GM19193 (cell line): ENCODE measurements around the gene MICALL1.

Experiments used
- POLR2A ChIP-seq: IDR thresholded peaks from 4 replicates; pipeline ENCODE4 v1.6.1; 2011; ENCODE audit not compliant: insufficient read depth, insufficient read length; ENCODE audit errors: extremely low read depth

Gene MICALL1

GRCh38 chr22:37967637-37968451, 61.7 kb downstream of the MICALL1 start:
- no peak for TF ChIP-seq POLR2A

- TF ChIP-seq POLR2A = no peak
Measured at GRCh38 chr22:37968452-37969251, 62.6 kb downstream of the MICALL1 start.

GRCh38 chr22:37970864-37971263, 64.8 kb downstream of the MICALL1 start:
- TF ChIP-seq POLR2A = no peak

DNA sequence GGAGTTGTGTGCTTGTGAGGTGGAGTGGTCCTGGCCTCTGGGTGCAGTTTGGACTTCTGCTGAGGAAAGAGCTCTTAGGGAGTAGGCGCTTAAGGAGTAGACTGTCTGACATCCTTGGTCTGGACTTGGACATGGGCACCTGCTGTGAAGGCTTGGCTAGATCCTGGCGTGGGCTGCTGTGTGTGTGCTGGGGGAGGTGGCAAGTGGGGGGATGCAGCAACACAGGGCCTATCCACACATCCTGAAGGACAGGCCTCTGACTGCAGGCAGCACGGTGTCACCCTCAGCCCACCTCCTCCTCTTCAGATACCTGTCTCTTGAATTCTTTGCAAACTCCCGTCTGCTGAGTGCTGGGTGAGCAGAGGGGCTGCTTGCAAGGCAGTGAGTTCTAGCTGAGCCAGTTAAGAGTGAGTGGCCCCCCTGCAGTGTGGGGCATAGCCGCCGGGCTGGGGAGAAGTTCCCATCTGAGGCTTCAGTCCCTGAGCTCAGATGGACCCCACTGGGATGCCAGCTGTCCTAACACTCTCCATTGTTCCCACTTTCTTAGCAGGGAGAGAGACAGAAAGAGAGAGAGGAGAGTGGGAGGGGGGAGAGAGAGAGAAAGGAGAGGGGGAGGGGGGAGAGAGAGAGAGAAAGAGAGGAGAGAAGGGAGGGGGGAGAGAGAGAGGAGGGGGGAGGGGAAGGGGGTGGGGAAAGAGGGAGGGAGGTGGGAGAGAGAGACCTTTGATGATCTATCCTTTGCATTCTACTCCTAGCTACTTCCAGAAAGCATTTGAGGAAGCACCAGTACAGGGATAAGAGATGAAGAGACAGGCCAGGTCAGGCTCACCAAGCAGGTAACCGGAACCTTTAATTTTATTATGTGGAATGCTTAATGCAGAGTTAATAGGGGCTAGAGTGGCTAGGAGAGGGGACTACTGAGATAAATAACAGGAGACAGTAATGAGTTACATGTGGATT, 65.7 kb downstream of the MICALL1 start:
- no peak for TF ChIP-seq POLR2A

DNA sequence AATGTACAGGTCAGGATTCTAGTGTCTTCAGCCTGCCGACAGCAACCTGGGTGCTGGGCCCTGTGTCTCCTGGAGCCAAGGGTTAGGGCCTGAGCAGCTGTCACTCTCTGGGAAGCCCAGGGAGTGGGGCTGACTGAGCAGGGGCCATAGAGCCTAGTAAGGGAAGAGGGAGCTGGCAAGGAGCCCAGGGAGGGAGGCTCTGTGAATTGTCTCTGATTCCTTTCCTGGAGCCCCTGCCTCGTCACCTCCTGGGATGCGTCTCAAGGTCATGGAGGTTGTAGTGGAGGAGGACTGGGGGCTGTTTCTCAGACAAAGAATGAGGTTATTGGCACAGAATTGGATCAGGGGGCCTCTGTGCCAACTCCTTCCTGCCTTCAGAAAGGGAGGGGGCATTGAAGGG, 66.4 kb downstream of the MICALL1 start:
- no peak for TF ChIP-seq POLR2A

DNA sequence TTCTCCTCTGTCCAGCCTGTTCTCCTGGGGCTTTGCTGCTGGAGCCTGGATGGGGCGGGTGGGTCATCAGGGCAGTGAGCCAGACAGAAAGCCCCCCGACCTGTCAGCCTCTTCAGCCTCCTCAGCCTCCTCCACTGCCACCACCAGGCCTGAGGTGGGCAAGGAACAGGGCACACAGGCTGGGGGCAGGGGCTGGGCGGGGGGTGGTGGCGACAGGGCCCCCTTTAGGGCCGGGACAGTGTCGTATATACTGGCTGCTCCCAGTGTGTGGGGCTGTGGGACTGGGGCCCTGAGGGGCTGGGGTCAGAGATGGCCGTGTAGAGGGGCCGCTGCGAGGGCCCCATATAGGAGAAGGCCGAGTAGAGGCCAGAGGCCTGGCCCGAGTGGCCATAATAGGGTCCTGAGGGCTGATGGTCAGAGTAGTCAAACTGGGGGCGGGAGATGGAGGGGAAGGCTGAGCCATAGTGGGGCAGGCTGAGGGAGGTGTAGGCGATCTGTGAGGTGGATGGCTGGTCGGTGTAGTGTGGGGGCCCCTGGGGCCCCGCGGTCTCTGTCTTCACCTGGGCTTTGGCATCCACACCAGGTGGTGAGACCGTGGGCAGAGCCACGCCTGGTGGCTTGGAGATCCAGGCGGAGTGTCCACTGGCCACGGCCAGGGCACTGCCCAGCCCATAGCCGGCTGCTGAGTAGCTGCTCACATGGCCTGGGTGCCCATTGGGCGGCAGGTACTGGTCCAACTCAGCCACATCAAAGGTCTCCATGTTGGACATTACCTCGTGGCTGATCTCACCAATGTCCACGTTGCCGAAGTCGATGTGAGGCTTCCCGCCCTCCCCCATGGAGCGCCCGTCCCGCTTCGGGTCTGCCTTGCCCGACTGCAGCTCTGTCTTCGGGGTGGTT, 67.4 kb downstream of the MICALL1 start:
- TF ChIP-seq POLR2A = no peak

DNA sequence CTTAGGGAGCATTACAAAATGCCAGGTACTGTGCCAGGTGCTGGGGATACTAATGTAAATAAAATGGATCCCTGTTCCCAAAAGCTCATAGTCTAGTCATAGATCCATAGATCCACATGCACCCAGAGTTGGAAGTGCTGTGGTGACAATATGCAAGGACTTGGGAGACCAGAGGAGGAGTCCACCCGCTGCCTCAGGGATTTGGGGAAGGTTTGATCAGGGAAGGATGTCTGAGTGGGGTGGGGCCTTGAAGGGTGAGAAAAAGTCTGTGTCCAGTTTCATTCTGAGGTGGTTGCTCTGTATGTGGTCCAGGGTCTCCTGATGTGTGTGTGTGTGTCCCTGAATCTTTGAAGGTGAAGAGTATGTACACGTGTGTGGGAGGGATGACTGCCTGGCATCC, 69.1 kb downstream of the MICALL1 start:
- no peak for TF ChIP-seq POLR2A

GRCh38 chr22:37976547-37976946, 70.5 kb downstream of the MICALL1 start:
- no peak for TF ChIP-seq POLR2A

DNA sequence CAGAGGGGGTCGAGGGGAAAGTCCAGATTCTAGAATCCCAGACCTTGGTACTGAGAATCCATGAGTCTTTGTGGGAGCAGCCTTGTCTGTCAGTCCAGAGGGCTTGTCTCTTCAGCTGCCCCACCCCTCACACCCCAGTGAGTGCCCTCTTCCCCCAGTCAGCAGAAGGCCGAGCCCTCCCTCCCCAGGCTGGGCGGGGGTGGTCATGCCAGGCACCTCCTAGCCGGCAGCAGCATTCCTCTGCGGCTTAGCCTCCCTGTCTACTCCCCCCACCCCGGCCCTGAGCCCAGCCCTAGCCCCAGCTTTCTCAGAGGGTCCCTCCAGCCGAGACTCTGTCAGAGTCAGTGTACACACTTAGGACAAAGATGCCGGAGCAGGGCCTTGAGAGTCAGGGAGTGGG, 73.7 kb downstream of the MICALL1 start:
- no peak for TF ChIP-seq POLR2A

DNA sequence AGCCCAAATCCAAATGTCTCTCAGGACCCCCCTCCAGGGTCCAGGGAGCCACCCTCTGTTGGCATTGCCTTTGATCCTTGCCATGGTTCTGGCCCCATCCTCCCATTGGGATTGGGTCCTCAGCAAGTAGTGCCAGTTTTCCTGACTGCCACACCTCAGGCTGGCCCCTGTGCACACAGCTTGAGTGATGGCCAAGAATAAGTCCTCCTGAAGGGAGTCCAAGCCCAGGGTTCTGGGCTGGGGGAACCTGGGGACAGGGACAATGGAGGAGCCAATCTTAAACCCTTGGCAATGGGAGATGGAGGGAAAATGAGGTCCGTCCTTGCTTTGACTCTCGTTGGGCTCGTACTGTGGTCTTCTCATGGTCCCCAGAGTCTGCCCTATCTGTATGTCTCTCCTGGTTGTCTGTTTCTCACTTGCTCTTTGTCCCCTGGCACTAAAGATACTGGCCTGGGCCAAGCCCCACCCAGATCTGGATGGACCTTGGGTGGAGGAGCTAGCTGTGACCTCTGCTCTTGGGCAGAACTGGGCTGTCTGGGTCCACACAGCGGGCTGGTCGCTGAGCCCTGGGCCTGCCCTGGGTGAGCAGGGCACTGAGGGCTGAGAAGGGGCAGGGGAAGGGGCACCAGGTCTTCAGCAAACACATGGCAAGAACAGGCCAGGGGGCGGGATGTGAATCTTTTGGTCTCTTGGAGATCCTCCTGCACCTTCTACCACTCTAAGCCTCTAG, 75.3 kb downstream of the MICALL1 start:
- no peak for TF ChIP-seq POLR2A

- TF ChIP-seq POLR2A = no peak
Measured at GRCh38 chr22:37982151-37982785, 76.2 kb downstream of the MICALL1 start.

GRCh38 chr22:37982938-37983859, 77.1 kb downstream of the MICALL1 start:
- no peak for TF ChIP-seq POLR2A
